Fibroblast of the aortic adventitia (primary cell): ENCODE data around the gene HNRNPA0. TPM values are rescaled to one million over a fixed set of nuclear protein-coding genes. Genes with fewer than 3 reads are reported as not detected.

Experiments used
- DNase-seq: peaks from one replicate; pipeline ENCODE4 v3.0.0-alpha.2; 2010; ENCODE audit warnings: low read depth
- H3K4me3 ChIP-seq: 2 replicates; pipeline ENCODE4 v1.5.1; 2011; ENCODE audit warnings: low read depth, mild to moderate bottlenecking, control low read depth, low read length, moderate library complexity
- CTCF ChIP-seq: IDR thresholded peaks from 2 replicates; pipeline ENCODE4 v1.5.1; 2011; ENCODE audit warnings: mild to moderate bottlenecking, low read length, control low read depth, inconsistent platforms; ENCODE audit not compliant: insufficient read depth
- total RNA-seq: library from RNA; depleted of rRNA; stranded (reverse); fragments of >200 nt; gene quantifications from 2 replicates; pipeline ENCODE4 v1.2.3, GENCODE V29; 2012; ENCODE audit warnings: low replicate concordance

Gene HNRNPA0
- total RNA-seq, 1 donor = 20.0 TPM

- H3K4me3 ChIP-seq = no peak overlapping the region
- DNase-seq = no peak
- no peak for TF ChIP-seq CTCF
These were observed 12.4 kb downstream of the HNRNPA0 start for GRCh38 chr5:137741718-137742117.

GRCh38 chr5:137739737-137740136 lies 14.4 kb downstream of the HNRNPA0 start:
- TF ChIP-seq CTCF = no peak
- DNase-seq = no peak
- H3K4me3 ChIP-seq = no peak overlapping the region

GRCh38 chr5:137738947-137739346 lies 15.2 kb downstream of the HNRNPA0 start:
- H3K4me3 ChIP-seq = no peak overlapping the region
- DNase-seq = no peak
- no peak for TF ChIP-seq CTCF

GRCh38 chr5:137737349-137738131 lies 16.6 kb downstream of the HNRNPA0 start:
- DNase-seq = peak; percentile 49
- no peak overlapping the region for H3K4me3 ChIP-seq
- no peak for TF ChIP-seq CTCF

- H3K4me3 ChIP-seq = no peak overlapping the region
- DNase-seq = peak; percentile 6
- no peak for TF ChIP-seq CTCF
These were observed 17.7 kb downstream of the HNRNPA0 start for GRCh38 chr5:137736496-137736895.

- peak; percentile 40 for DNase-seq
- H3K4me3 ChIP-seq = peak within 1 kb of the TSS; percentile 59
- no peak for TF ChIP-seq CTCF
These were observed 18.4 kb downstream of the HNRNPA0 start, which contains the start of gene KLHL3 for GRCh38 chr5:137735555-137736284. KLHL3 (minus strand) TSS chr5:137736089; CDS start chr5:137735646, 443 bp downstream.
